Measurements from ENCODE around the gene RBM45.

The RBM45 gene

GRCh38 chr2:178123163-178123562, 10.9 kb downstream of the RBM45 start:
- no peak overlapping the region for H3K4me3 ChIP-seq (ENCODE audit: low read depth, low read length)
- no peak for DNase-seq (ENCODE audit: low read depth)
- TF ChIP-seq, protein P1, sequence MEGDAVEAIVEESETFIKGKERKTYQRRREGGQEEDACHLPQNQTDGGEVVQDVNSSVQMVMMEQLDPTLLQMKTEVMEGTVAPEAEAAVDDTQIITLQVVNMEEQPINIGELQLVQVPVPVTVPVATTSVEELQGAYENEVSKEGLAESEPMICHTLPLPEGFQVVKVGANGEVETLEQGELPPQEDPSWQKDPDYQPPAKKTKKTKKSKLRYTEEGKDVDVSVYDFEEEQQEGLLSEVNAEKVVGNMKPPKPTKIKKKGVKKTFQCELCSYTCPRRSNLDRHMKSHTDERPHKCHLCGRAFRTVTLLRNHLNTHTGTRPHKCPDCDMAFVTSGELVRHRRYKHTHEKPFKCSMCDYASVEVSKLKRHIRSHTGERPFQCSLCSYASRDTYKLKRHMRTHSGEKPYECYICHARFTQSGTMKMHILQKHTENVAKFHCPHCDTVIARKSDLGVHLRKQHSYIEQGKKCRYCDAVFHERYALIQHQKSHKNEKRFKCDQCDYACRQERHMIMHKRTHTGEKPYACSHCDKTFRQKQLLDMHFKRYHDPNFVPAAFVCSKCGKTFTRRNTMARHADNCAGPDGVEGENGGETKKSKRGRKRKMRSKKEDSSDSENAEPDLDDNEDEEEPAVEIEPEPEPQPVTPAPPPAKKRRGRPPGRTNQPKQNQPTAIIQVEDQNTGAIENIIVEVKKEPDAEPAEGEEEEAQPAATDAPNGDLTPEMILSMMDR (IDR thresholded peaks at IDR 0.05; ENCODE audit: low read depth, low read length, missing control alignments) = no peak

DNA sequence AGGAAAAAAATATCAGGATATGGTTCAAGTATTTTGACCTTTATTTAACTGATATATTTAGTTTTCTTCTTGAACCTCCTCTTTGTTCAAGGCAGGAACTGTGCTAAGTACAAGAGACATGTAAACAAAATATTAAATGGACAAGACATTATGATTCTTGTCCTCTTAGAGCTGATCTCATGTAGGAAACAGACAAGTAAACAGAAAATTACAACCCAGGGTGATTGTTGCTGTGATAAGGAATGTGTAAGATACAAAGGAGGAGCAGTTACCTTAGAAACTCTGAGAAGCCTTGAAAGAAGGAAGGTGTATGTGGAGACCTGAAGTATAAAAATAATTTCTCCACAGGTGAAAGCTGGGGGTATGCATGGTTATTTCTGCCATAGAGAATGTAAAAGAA, 12.9 kb downstream of the RBM45 start:
- DNase-seq (ENCODE audit: low read depth) = no peak
- no peak overlapping the region for H3K4me3 ChIP-seq (ENCODE audit: low read depth, low read length)
- TF ChIP-seq, protein P1 (IDR thresholded peaks at IDR 0.05; ENCODE audit: low read depth, low read length, missing control alignments) = no peak

DNA sequence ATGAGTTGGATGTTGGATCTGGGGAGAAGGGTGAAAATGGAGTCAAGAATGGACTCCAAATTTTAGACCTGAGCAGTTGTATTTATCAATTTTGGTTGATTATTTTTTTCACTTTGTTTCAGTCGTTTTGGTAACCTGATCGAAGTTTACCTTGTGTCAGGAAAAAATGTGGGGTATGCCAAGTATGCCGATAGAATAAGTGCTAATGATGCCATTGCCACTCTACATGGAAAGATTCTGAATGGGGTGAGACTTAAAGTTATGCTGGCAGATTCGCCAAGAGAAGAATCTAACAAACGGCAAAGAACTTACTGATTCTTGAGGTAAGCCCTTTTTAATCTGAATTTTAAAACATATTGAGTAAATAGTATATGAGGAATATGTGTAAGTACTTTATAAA, 13.6 kb downstream of the RBM45 start:
- TF ChIP-seq, protein P1 (IDR thresholded peaks at IDR 0.05; ENCODE audit: low read depth, low read length, missing control alignments) = no peak
- DNase-seq (ENCODE audit: low read depth) = no peak
- no peak overlapping the region for H3K4me3 ChIP-seq (ENCODE audit: low read depth, low read length)

DNA sequence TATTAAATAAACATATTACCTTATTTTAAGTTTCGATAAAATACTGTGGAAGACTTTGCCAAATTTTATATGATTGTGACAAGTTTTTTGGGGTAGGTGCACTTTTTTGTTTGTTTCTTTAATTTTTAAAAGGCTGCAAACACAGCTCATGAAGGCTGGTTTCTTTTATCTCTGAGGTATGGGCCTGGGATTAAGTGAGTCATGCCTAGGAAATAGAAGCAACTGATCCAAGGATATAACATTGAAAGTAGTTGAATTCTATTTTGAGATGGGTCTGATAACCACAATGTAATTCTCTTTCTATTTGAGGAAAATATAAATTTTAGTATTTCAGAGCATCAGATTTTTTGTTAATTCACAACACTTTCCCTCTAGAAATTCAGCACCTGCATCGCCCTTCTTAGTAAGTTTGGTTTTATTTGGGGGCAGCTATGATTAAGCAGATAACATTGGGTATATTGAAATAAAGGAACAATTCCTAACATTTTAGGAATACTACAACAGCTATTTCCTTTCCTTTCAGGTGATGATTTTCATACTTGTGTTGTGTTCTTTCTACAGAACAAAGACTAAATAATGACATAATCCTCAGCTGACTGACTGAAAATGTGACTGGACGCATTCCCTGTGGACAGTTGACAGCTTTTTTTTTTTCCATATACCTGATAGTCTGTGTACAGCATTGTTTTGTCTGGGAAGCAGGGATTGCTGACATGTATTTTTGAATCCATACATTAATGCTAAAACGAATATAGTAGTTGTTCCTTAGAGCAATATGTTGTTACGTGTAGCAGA, 16.8 kb downstream of the RBM45 start:
- H3K4me3 ChIP-seq (ENCODE audit: low read depth, low read length) = no peak overlapping the region
- TF ChIP-seq, protein P1 (IDR thresholded peaks at IDR 0.05; ENCODE audit: low read depth, low read length, missing control alignments) = no peak
- no peak for DNase-seq (ENCODE audit: low read depth)

- DNase-seq (ENCODE audit: low read depth) = no peak
- TF ChIP-seq, protein P1 (IDR thresholded peaks at IDR 0.05; ENCODE audit: low read depth, low read length, missing control alignments) = no peak
- no peak overlapping the region for H3K4me3 ChIP-seq (ENCODE audit: low read depth, low read length)
Observed at GRCh38 chr2:178136321-178137025, 24.2 kb downstream of the RBM45 start.

DNA sequence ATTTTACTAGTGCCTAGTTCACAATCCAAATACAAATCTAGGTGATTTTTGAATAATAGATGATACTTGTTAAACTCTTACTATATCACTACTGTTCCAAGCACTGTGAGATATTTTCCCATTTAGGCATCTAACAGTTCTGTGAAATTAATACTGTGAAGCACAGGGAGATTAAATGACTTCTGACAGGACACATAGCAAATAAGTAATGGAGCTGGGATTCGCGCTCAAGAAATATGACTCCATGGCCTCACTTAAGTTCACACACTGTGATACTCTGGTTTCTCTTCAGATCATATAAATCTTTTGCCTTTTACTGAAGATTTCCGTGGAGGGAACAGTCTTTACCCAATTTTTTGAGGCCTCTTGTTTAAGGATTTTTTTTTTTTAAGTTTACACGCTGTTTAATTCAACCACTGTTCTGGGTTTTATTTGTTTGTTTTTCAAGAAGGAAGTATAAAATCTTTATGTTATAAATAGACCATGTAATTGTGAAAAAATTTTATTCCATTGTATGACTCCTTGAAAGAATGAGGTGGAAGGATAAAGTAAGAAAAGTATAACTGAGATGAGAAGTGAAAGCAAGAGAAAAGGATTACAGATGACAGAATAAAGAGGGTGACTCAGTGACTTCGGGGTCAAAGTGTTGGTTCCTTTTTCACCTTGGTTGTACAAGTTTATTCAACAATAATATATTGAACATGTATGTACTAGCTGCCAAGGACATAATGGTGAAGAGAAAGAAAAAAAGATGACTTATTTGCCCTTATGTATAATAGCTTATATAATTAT, 30.2 kb downstream of the RBM45 start:
- DNase-seq (ENCODE audit: low read depth) = no peak
- H3K4me3 ChIP-seq (ENCODE audit: low read depth, low read length) = no peak overlapping the region
- TF ChIP-seq, protein P1 (IDR thresholded peaks at IDR 0.05; ENCODE audit: low read depth, low read length, missing control alignments) = no peak

Data from GM12864 (cell line).